B cell (primary cell): ENCODE results near the gene C10orf90. TPM values are rescaled to one million over a fixed set of nuclear protein-coding genes. Genes with fewer than 3 reads are reported as not detected.

Source experiments
- ATAC-seq: fragments of 200-7000 bp; cut with Tn5 transposase; one replicate; pipeline ENCODE4 v1.10.0; 2021; ENCODE audit warnings: low read depth, mild to moderate bottlenecking, moderate number of reproducible peaks, moderate library complexity
- CTCF ChIA-PET: fragments of 350-600 bp; sonication (Branson Sonifier 250); formaldehyde crosslinking; loops from one replicate; lab custom pipeline; 2021; ENCODE audit warnings: antibody characterized with exemption, inconsistent platforms; lab: Charles Lee
- POLR2A ChIA-PET: fragments of 350-600 bp; sonication (Branson Sonifier 250); formaldehyde crosslinking; loops from one replicate; lab custom pipeline; 2021; ENCODE audit warnings: antibody characterized with exemption; lab: Charles Lee
- DNase-seq: peaks from one replicate; pipeline ENCODE4 v3.0.0; 2013
- H2AFZ ChIP-seq: 2 replicates; pipeline ENCODE4 v1.6.1; 2012; ENCODE audit warnings: mild to moderate bottlenecking, low read depth, low read length; ENCODE audit not compliant: insufficient read depth, poor library complexity, severe bottlenecking
- H3K27ac ChIP-seq, 2 donors: 1 replicate in 1 of 2; 2 replicates in 1 of 2; pipeline ENCODE4 v1.5.1; 2012 to 2013; ENCODE audit warnings: low read length in 2 of 2, mild to moderate bottlenecking in 2 of 2, moderate library complexity in 1 of 2
- H3K27me3 ChIP-seq, 4 experiments: fragments of 200-600 bp in 1 of 4; sonication (generic) in 1 of 4; replicated peaks in 1 of 4; 1 replicate in 2 of 4; 2 replicates in 2 of 4; pipeline versions ENCODE4 v1.6.1 to v1.7.0; 2013 to 2016; ENCODE audit warnings: low read length in 3 of 4, mild to moderate bottlenecking in 2 of 4, mixed read lengths in 1 of 4, moderate library complexity in 1 of 4; ENCODE audit not compliant: insufficient read depth in 4 of 4, control insufficient read depth in 3 of 4; ENCODE audit errors: control extremely low read depth in 1 of 4
- H3K36me3 ChIP-seq, 2 experiments: replicated peaks in 1 of 2; 1 replicate in 1 of 2; 2 replicates in 1 of 2; pipeline versions ENCODE4 v1.6.1 to v1.7.1; 2013; ENCODE audit warnings: low read length in 1 of 2; ENCODE audit not compliant: insufficient read depth in 2 of 2, control insufficient read depth in 1 of 2; ENCODE audit errors: control extremely low read depth in 1 of 2, extremely low read depth in 1 of 2
- H3K4me1 ChIP-seq, 2 donors: fragments of 200-600 bp in 1 of 2; sonication (generic) in 1 of 2; 1 replicate in 1 of 2; 2 replicates in 1 of 2; pipeline versions ENCODE4 v1.5.1 to v1.6.1; 2013 to 2017; ENCODE audit warnings: low read length in 2 of 2; ENCODE audit not compliant: control insufficient read depth in 2 of 2, insufficient read depth in 2 of 2
- H3K4me2 ChIP-seq: replicated peaks from 2 replicates; pipeline ENCODE3; 2012; ENCODE audit warnings: mild to moderate bottlenecking, low read depth, low read length; ENCODE audit not compliant: poor library complexity, severe bottlenecking
- H3K4me3 ChIP-seq, 5 experiments: fragments of 200-600 bp in 1 of 5; sonication (generic) in 1 of 5; 1 replicate in 3 of 5; 2 replicates in 2 of 5; pipeline versions ENCODE4 v1.5.1 to v1.7.0; 2011 to 2016; ENCODE audit warnings: low read length in 4 of 5, mild to moderate bottlenecking in 4 of 5, low read depth in 2 of 5, control low read depth in 1 of 5, moderate library complexity in 1 of 5; ENCODE audit not compliant: insufficient read depth in 1 of 5; ENCODE audit errors: control extremely low read depth in 1 of 5, extremely low read depth in 1 of 5
- H3K79me2 ChIP-seq: fragments of 200-600 bp; sonication (generic); one replicate; pipeline ENCODE4 v1.6.0; 2016; ENCODE audit warnings: low read length; ENCODE audit not compliant: control insufficient read depth, insufficient read depth
- H3K9ac ChIP-seq: fragments of 200-600 bp; sonication (generic); 2 replicates; pipeline ENCODE4 v1.6.1; 2017; ENCODE audit warnings: mild to moderate bottlenecking, low read length, moderate library complexity
- H3K9me3 ChIP-seq, 3 donors: one replicate each; pipeline versions ENCODE4 v1.6.1 to v1.7.1; 2013; ENCODE audit warnings: low read length in 2 of 3; ENCODE audit not compliant: control insufficient read depth in 2 of 3, insufficient read depth in 1 of 3; ENCODE audit errors: control extremely low read depth in 1 of 3
- H4K20me1 ChIP-seq: 2 replicates; pipeline ENCODE4 v1.6.0; 2012; ENCODE audit warnings: mild to moderate bottlenecking, low read length; ENCODE audit not compliant: insufficient read depth, control insufficient read depth, poor library complexity, severe bottlenecking
- H3K27ac Mint-ChIP-seq: one replicate; pipeline ENCODE4 v1.8.0; 2021; ENCODE audit warnings: mixed read lengths
- H3K27me3 Mint-ChIP-seq: one replicate; pipeline ENCODE4 v1.8.0; 2021; ENCODE audit warnings: mixed read lengths
- H3K4me1 Mint-ChIP-seq: one replicate; pipeline ENCODE4 v1.8.0; 2021; ENCODE audit warnings: mixed read lengths
- H3K4me3 Mint-ChIP-seq: one replicate; pipeline ENCODE4 v1.8.0; 2021; ENCODE audit warnings: mixed read lengths
- H3K9me3 Mint-ChIP-seq: one replicate; pipeline ENCODE4 v1.8.0; 2022; ENCODE audit warnings: mixed read lengths; ENCODE audit not compliant: insufficient read depth
- CTCF ChIP-seq: fragments of 200-600 bp; IDR thresholded peaks from one replicate; pipeline ENCODE4 v1.8.0; 2022; ENCODE audit warnings: antibody characterized with exemption, mild to moderate bottlenecking
- EZH2 ChIP-seq: IDR thresholded peaks from 2 replicates; pipeline ENCODE4 v1.6.1; 2012; ENCODE audit warnings: borderline replicate concordance, low read depth, mild to moderate bottlenecking, moderate library complexity, low read length; ENCODE audit not compliant: insufficient read depth, poor library complexity, severe bottlenecking
- WGBS: methylation state at CpG from one replicate; pipeline ENCODE4 v1.1.5; 2013; ENCODE audit warnings: missing lambda C conversion rate; ENCODE audit not compliant: insufficient coverage; 5-methylcytosine and 5-hydroxymethylcytosine counted together
- intact Hi-C: fragments of 100-400 bp; cut with micrococcal nuclease; formaldehyde crosslinking; loops from one replicate; pipeline ENCODE4 v1.10.0; 2022
- polyA plus RNA-seq: library from polyadenylated mRNA; depleted of rRNA; stranded (reverse); fragments of >200 nt; gene quantifications from 2 replicates; pipeline ENCODE4 v1.2.3, GENCODE V29; 2012
- total RNA-seq, 2 donors: library from RNA; stranded (reverse); fragments of 120-200 nt in 1 of 2; gene quantifications; 1 replicate in 1 of 2; 2 replicates in 1 of 2; pipeline versions ENCODE4 v1.2.3 to v1.2.4, GENCODE V29; 2013 to 2022

C10orf90 gene
- total and polyA plus RNA-seq, 2 donors (not counting 1 experiment from before 2014, with no cell fraction given): not detected

GRCh38 chr10:126433351-126433750, 237.1 kb downstream of the C10orf90 start:
- peaks cover 3% of the 10 kb centered on the region for H3K27me3 Mint-ChIP-seq
- Histone ChIP-seq H3K27me3 (peaks cover 0 to 2% (median 0%) of the 10 kb centered on the region in 4 experiments), H4K20me1 (no peaks in the 10 kb centered on the region), H3K9ac (no peak overlapping the region), H3K79me2 (no peaks in the 10 kb centered on the region), H3K4me2 (no peak overlapping the region), H3K36me3 (no peaks in the 10 kb centered on the region), H3K4me1 (no peaks in the 10 kb centered on the region), H3K9me3 (no peaks in the 10 kb centered on the region), H2AFZ (no peak overlapping the region), H3K4me3 (no peak overlapping the region), H3K27ac (no peak overlapping the region)
- H3K9me3 Mint-ChIP-seq: no peaks in the 10 kb centered on the region
- ATAC-seq (no peak), DNase-seq (no peak)
- H3K27ac Mint-ChIP-seq: no peak overlapping the region
- POLR2A ChIA-PET: no interaction called here
- no peaks in the 10 kb centered on the region for H3K4me1 Mint-ChIP-seq
- intact Hi-C loops: no loop called here
- CTCF ChIA-PET: no interaction called here
- H3K4me3 Mint-ChIP-seq: no peak overlapping the region
- 100% methylated on average over 3 of the region's 5 CpGs for WGBS
- no peak for TF ChIP-seq EZH2
- TF ChIP-seq CTCF: no peak

- no peak for ATAC-seq
- H3K27ac ChIP-seq: no peak overlapping the region
- no peaks in the 10 kb centered on the region for H3K36me3 ChIP-seq
- TF ChIP-seq CTCF (no peak), EZH2 (no peak)
- WGBS: 93% methylated on average over 6 of the region's 7 CpGs
- H3K9ac ChIP-seq: no peak overlapping the region
- H3K27me3 Mint-ChIP-seq: peaks cover 3% of the 10 kb centered on the region
- CTCF ChIA-PET: no interaction called here
- no peak for DNase-seq
- intact Hi-C loops: no loop called here
- POLR2A ChIA-PET: no interaction called here
- H2AFZ ChIP-seq: no peak overlapping the region
- H3K27me3 ChIP-seq: peaks cover 0 to 2% (median 0%) of the 10 kb centered on the region in 4 experiments
- no peaks in the 10 kb centered on the region for H3K9me3 ChIP-seq
- no peak overlapping the region for H3K4me3 Mint-ChIP-seq
- H3K4me1 ChIP-seq: no peaks in the 10 kb centered on the region
- H3K4me3 ChIP-seq: no peak overlapping the region
- no peak overlapping the region for H3K4me2 ChIP-seq
- no peak overlapping the region for H3K27ac Mint-ChIP-seq
- no peaks in the 10 kb centered on the region for H3K9me3 Mint-ChIP-seq
- H3K4me1 Mint-ChIP-seq: no peaks in the 10 kb centered on the region
- no peaks in the 10 kb centered on the region for H3K79me2 ChIP-seq
- no peaks in the 10 kb centered on the region for H4K20me1 ChIP-seq
These were observed 238.0 kb downstream of the C10orf90 start for GRCh38 chr10:126432507-126432906.
